Measurements from ENCODE around the gene SNTG2. TPM values are rescaled to one million over a fixed set of nuclear protein-coding genes. Genes with fewer than 3 reads are reported as not detected.

The SNTG2 gene
- polyA plus RNA-seq, 3 donors: not detected

DNA sequence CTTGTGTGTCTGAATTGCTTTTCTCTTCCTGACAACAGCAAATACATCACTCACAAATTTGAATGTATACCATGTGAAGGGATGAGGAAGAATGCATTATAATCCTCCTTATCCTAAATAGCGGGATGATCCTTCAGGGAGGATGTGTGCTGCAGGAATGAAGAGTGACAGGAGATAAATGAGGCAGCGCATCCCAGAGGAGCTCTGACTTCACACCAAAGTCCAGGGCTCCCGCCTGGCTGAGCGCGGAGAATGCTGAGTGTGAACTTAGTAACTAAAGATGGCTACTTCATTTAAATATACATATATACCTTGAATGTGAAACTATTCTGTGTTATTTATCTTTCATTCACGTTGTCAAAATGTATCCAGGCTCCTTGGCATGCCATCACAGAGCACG, 317.4 kb downstream of the SNTG2 start:
- H3K4me3 Mint-ChIP-seq: no peak overlapping the region

DNA sequence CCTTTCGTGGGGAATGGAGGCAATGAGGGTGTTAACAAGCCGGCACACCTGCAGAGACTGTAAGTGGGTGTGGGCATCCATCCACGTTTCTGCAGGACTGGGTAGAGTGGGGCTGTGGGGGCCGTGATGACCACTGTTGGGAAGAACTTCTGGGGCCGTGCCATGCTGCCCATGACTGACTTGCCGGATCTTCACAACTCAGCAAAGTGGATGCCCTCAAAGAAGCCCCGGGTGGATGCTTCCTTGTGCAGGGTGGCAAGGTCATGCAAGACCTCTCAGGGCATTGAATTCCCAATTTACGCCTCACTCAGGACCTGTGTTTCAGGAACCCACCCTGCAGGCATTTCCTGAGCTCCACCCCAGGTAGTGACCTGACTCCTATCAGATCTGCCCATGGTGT, 319.2 kb downstream of the SNTG2 start:
- TF ChIP-seq, protein P1, sequence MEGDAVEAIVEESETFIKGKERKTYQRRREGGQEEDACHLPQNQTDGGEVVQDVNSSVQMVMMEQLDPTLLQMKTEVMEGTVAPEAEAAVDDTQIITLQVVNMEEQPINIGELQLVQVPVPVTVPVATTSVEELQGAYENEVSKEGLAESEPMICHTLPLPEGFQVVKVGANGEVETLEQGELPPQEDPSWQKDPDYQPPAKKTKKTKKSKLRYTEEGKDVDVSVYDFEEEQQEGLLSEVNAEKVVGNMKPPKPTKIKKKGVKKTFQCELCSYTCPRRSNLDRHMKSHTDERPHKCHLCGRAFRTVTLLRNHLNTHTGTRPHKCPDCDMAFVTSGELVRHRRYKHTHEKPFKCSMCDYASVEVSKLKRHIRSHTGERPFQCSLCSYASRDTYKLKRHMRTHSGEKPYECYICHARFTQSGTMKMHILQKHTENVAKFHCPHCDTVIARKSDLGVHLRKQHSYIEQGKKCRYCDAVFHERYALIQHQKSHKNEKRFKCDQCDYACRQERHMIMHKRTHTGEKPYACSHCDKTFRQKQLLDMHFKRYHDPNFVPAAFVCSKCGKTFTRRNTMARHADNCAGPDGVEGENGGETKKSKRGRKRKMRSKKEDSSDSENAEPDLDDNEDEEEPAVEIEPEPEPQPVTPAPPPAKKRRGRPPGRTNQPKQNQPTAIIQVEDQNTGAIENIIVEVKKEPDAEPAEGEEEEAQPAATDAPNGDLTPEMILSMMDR (IDR thresholded peaks at IDR 0.05): no peak
- H3K36me3 Mint-ChIP-seq: no peaks in the 10 kb centered on the region
- intact Hi-C loops (cut with micrococcal nuclease): no loop called here

More for the DNA sequence above, 317.4 kb downstream of the SNTG2 start:
- Histone ChIP-seq H3K4me2 (replicated peaks; ENCODE audit: extremely low read depth, low read length, poor library complexity, severe bottlenecking) (no peak overlapping the region), H3K36me3 (replicated peaks in 1 of 2; ENCODE audit: control insufficient read depth in 1 of 2, insufficient read depth in 2 of 2, low read length in 2 of 2) (no peaks in the 10 kb centered on the region), H3K27ac (ENCODE audit: low read depth in 1 of 2, low read length in 2 of 2) (no peak overlapping the region), H3K4me1 (ENCODE audit: control insufficient read depth in 1 of 2, insufficient read depth in 2 of 2, low read length in 2 of 2) (no peaks in the 10 kb centered on the region), H3K4me3 (replicated peaks in 1 of 3; ENCODE audit: low read depth in 2 of 3, low read length in 3 of 3) (no peak overlapping the region), H4K20me1 (ENCODE audit: insufficient read depth, low read length) (no peaks in the 10 kb centered on the region), H3K9ac (ENCODE audit: insufficient read depth, low read length, poor library complexity, severe bottlenecking) (no peak overlapping the region), H3K27me3 (ENCODE audit: control insufficient read depth in 2 of 2, insufficient read depth in 2 of 2, low read length in 2 of 2) (no peaks in the 10 kb centered on the region), H3K79me2 (ENCODE audit: insufficient read depth, low read length) (no peaks in the 10 kb centered on the region), H2AFZ (ENCODE audit: insufficient read depth, low read depth, low read length, poor library complexity, severe bottlenecking) (no peak overlapping the region), H3K9me3 (replicated peaks in 1 of 2; ENCODE audit: control insufficient read depth in 1 of 2, insufficient read depth in 1 of 2, low read length in 2 of 2) (peaks cover 0 to 14% of the 10 kb centered on the region in 2 donors)
- Mint-ChIP-seq H3K36me3 (no peaks in the 10 kb centered on the region), H3K27me3 (ENCODE audit: low read depth in 3 of 3) (peaks cover 0 to 3% (median 0%) of the 10 kb centered on the region in 3 donors), H3K9me3 (peaks cover 0 to 8% (median 0%) of the 10 kb centered on the region in 7 donors), H3K27ac (no peak overlapping the region), H3K4me1 (no peaks in the 10 kb centered on the region)
- TF ChIP-seq, protein P1 (IDR thresholded peaks at IDR 0.05): no peak
- intact Hi-C loops (cut with micrococcal nuclease): no loop called here
- no peak for DNase-seq
- 83% methylated on average over 1 of the region's 7 CpGs for WGBS (ENCODE audit: insufficient coverage)

More for the DNA sequence above, 319.2 kb downstream of the SNTG2 start:
- Histone ChIP-seq H3K79me2 (ENCODE audit: insufficient read depth, low read length) (no peaks in the 10 kb centered on the region), H3K9me3 (replicated peaks in 1 of 2; ENCODE audit: control insufficient read depth in 1 of 2, insufficient read depth in 1 of 2, low read length in 2 of 2) (peaks cover 0 to 14% of the 10 kb centered on the region in 2 donors), H3K27ac (ENCODE audit: low read depth in 1 of 2, low read length in 2 of 2) (no peak overlapping the region), H3K9ac (ENCODE audit: insufficient read depth, low read length, poor library complexity, severe bottlenecking) (no peak overlapping the region), H2AFZ (ENCODE audit: insufficient read depth, low read depth, low read length, poor library complexity, severe bottlenecking) (no peak overlapping the region), H3K4me3 (replicated peaks in 1 of 3; ENCODE audit: low read depth in 2 of 3, low read length in 3 of 3) (no peak overlapping the region), H3K27me3 (ENCODE audit: control insufficient read depth in 2 of 2, insufficient read depth in 2 of 2, low read length in 2 of 2) (no peaks in the 10 kb centered on the region), H3K4me1 (ENCODE audit: control insufficient read depth in 1 of 2, insufficient read depth in 2 of 2, low read length in 2 of 2) (no peaks in the 10 kb centered on the region), H3K4me2 (replicated peaks; ENCODE audit: extremely low read depth, low read length, poor library complexity, severe bottlenecking) (no peak overlapping the region), H4K20me1 (ENCODE audit: insufficient read depth, low read length) (no peaks in the 10 kb centered on the region), H3K36me3 (replicated peaks in 1 of 2; ENCODE audit: control insufficient read depth in 1 of 2, insufficient read depth in 2 of 2, low read length in 2 of 2) (no peaks in the 10 kb centered on the region)
- no peak overlapping the region for H3K4me3 Mint-ChIP-seq
- no peaks in the 10 kb centered on the region for H3K4me1 Mint-ChIP-seq
- WGBS (ENCODE audit: insufficient coverage): 83% methylated on average over 8 of the region's 8 CpGs
- H3K9me3 Mint-ChIP-seq: peaks cover 0 to 8% (median 4%) of the 10 kb centered on the region in 7 donors
- no peak for DNase-seq
- H3K27ac Mint-ChIP-seq: no peak overlapping the region
- peaks cover 0 to 1% (median 0%) of the 10 kb centered on the region in 3 donors for H3K27me3 Mint-ChIP-seq (ENCODE audit: low read depth in 3 of 3)

Data from CD14-positive monocyte (primary cell).